IMR-90 (cell line): ENCODE data around the gene TIMM8A. TPM values are rescaled to one million over a fixed set of nuclear protein-coding genes. Genes with fewer than 3 reads are reported as not detected.

Experiments used
- ATAC-seq: fragments of 200-7000 bp; cut with Tn5 transposase; 2 replicates; pipeline ENCODE4 v1.9.1; 2020; ENCODE audit warnings: low read depth, mild to moderate bottlenecking, moderate library complexity
- BruUV-seq: library from RNA; stranded (reverse); fragments of 400-500 nt; replicated peaks from 2 replicates; lab custom pipeline; 2021; lab: Mats Ljungman, UMichigan
- CTCF ChIA-PET: fragments of 300-600 bp; formaldehyde crosslinking; extraction: SDS; loops from one replicate; lab custom pipeline; 2021; ENCODE audit warnings: antibody characterized with exemption; lab: Yijun Ruan, JAX
- POLR2A ChIA-PET: fragments of 300-600 bp; sonication (Branson Sonifier 250); formaldehyde crosslinking; loops from one replicate; lab custom pipeline; 2022; ENCODE audit warnings: antibody characterized with exemption; ENCODE audit not compliant: unreplicated experiment; lab: Charles Lee
- DNase-seq: peaks from one replicate; pipeline ENCODE4 v3.0.0; 2013
- H2AFZ ChIP-seq: replicated peaks from 2 replicates; pipeline ENCODE3; 2013; ENCODE audit warnings: low read length, mild to moderate bottlenecking; ENCODE audit not compliant: poor library complexity
- H2AK5ac ChIP-seq: 2 replicates; pipeline ENCODE4 v1.6.1; 2013; ENCODE audit warnings: low read depth, low read length, inconsistent platforms
- H2AK9ac ChIP-seq: replicated peaks from 2 replicates; pipeline ENCODE3; 2013; ENCODE audit warnings: mild to moderate bottlenecking, low read depth, low read length, moderate library complexity; ENCODE audit not compliant: poor library complexity
- H2BK120ac ChIP-seq: 2 replicates; pipeline ENCODE4 v1.6.1; 2013; ENCODE audit warnings: low read depth, low read length, inconsistent platforms
- H2BK15ac ChIP-seq: 3 replicates; pipeline ENCODE4 v1.6.1; 2013; ENCODE audit warnings: low read depth, low read length, inconsistent platforms
- H2BK20ac ChIP-seq: 2 replicates; pipeline ENCODE4 v1.6.1; 2013; ENCODE audit warnings: low read depth, mild to moderate bottlenecking, inconsistent platforms, low read length, moderate library complexity
- H2BK5ac ChIP-seq: 2 replicates; pipeline ENCODE4 v1.6.1; 2013; ENCODE audit warnings: mild to moderate bottlenecking, low read depth, low read length, inconsistent platforms; ENCODE audit not compliant: poor library complexity, severe bottlenecking
- H3K14ac ChIP-seq: replicated peaks from 2 replicates; pipeline ENCODE4 v1.6.1; 2013; ENCODE audit warnings: low read depth, low read length, inconsistent platforms
- H3K18ac ChIP-seq: 2 replicates; pipeline ENCODE4 v1.6.1; 2013; ENCODE audit warnings: low read depth, low read length, control low read depth
- H3K23ac ChIP-seq: 2 replicates; pipeline ENCODE4 v1.6.1; 2013; ENCODE audit warnings: low read depth, low read length, inconsistent platforms
- H3K27ac ChIP-seq: 2 replicates; pipeline ENCODE4 v1.5.1; 2013; ENCODE audit warnings: mild to moderate bottlenecking, control low read depth, low read length; ENCODE audit not compliant: insufficient read depth
- H3K27me3 ChIP-seq: 2 replicates; pipeline ENCODE4 v1.6.1; 2013; ENCODE audit warnings: low read length; ENCODE audit not compliant: control insufficient read depth, insufficient read depth
- H3K36me3 ChIP-seq: 2 replicates; pipeline ENCODE4 v1.6.1; 2013; ENCODE audit warnings: low read length, mixed read lengths; ENCODE audit not compliant: control insufficient read depth, insufficient read depth
- H3K4ac ChIP-seq: 2 replicates; pipeline ENCODE4 v1.6.1; 2013; ENCODE audit warnings: low read depth, low read length, inconsistent platforms
- H3K4me1 ChIP-seq: 2 replicates; pipeline ENCODE4 v1.6.1; 2013; ENCODE audit warnings: low read length, mixed read lengths; ENCODE audit not compliant: control insufficient read depth, insufficient read depth
- H3K4me2 ChIP-seq: 2 replicates; pipeline ENCODE4 v1.6.1; 2013; ENCODE audit warnings: low read depth, mild to moderate bottlenecking, control low read depth, low read length, moderate library complexity
- H3K4me3 ChIP-seq: 2 replicates; pipeline ENCODE4 v1.5.1; 2013; ENCODE audit warnings: low read depth, mild to moderate bottlenecking, control low read depth, low read length, moderate library complexity; ENCODE audit not compliant: insufficient read depth
- H3K56ac ChIP-seq: 2 replicates; pipeline ENCODE4 v1.6.1; 2013; ENCODE audit warnings: low read length, inconsistent platforms; ENCODE audit not compliant: insufficient read depth; ENCODE audit errors: extremely low read depth
- H3K79me1 ChIP-seq, 2 experiments: 2 replicates each; pipeline ENCODE4 v1.6.1; 2013; ENCODE audit warnings: low read length in 2 of 2, inconsistent platforms in 1 of 2, low read depth in 1 of 2
- H3K9ac ChIP-seq: 2 replicates; pipeline ENCODE4 v1.6.1; 2013; ENCODE audit warnings: low read depth, low read length, control low read depth
- H3K9me1 ChIP-seq: 2 replicates; pipeline ENCODE4 v1.6.1; 2013; ENCODE audit warnings: low read length, inconsistent platforms; ENCODE audit not compliant: insufficient read depth
- H3K9me3 ChIP-seq: 2 replicates; pipeline ENCODE4 v1.6.1; 2013; ENCODE audit warnings: low read length; ENCODE audit not compliant: control insufficient read depth, insufficient read depth
- H4K20me1 ChIP-seq: 2 replicates; pipeline ENCODE4 v1.6.1; 2013; ENCODE audit warnings: low read length, inconsistent platforms; ENCODE audit not compliant: insufficient read depth
- H4K5ac ChIP-seq: 2 replicates; pipeline ENCODE4 v1.6.1; 2013; ENCODE audit warnings: mild to moderate bottlenecking, low read depth, low read length, control low read depth
- H4K8ac ChIP-seq, 2 experiments: 2 replicates each; pipeline ENCODE4 v1.6.1; 2013; ENCODE audit warnings: low read depth in 2 of 2, low read length in 2 of 2, control low read depth in 1 of 2, inconsistent platforms in 1 of 2
- H4K91ac ChIP-seq: 2 replicates; pipeline ENCODE4 v1.6.1; 2013; ENCODE audit warnings: low read depth, low read length, inconsistent platforms; ENCODE audit not compliant: insufficient read depth
- BHLHE40 ChIP-seq: fragments of 150-350 bp; IDR thresholded peaks from 2 replicates; pipeline ENCODE4 v1.6.1; 2016; ENCODE audit warnings: mild to moderate bottlenecking, low read depth, low read length
- CTCF ChIP-seq: conservative IDR thresholded peaks from 2 replicates; pipeline ENCODE4 v1.5.1; 2012; ENCODE audit warnings: mild to moderate bottlenecking, low read depth, low read length, improper control_type of control experiment
- ELK1 ChIP-seq: fragments of 150-350 bp; IDR thresholded peaks from 2 replicates; pipeline ENCODE4 v1.6.1; 2016; ENCODE audit warnings: low read depth, mild to moderate bottlenecking, low read length, moderate library complexity, borderline replicate concordance
- MAZ ChIP-seq: IDR thresholded peaks from 2 replicates; pipeline ENCODE4 v1.6.1; 2012; ENCODE audit warnings: low read depth, mild to moderate bottlenecking, low read length, improper control_type of control experiment, moderate library complexity, borderline replicate concordance
- RFX5 ChIP-seq: IDR thresholded peaks from 2 replicates; pipeline ENCODE4 v1.8.0; 2012; ENCODE audit warnings: low read depth, mild to moderate bottlenecking, low read length, moderate library complexity
- SMC3 ChIP-seq: fragments of 150-350 bp; IDR thresholded peaks from 2 replicates; pipeline ENCODE4 v1.6.1; 2016; ENCODE audit warnings: low read depth, mild to moderate bottlenecking, antibody characterized with exemption, low read length, moderate library complexity
- USF2 ChIP-seq: fragments of 150-350 bp; IDR thresholded peaks from 2 replicates; pipeline ENCODE4 v1.6.1; 2017; ENCODE audit warnings: mild to moderate bottlenecking, antibody characterized with exemption, low read length, low read depth
- WGBS, 2 experiments: methylation state at CpG; one replicate each; pipeline versions ENCODE4 v1.1.5 to v1.1.7; 2013; ENCODE audit warnings: missing lambda C conversion rate in 2 of 2; ENCODE audit not compliant: insufficient read length in 1 of 2; ENCODE audit errors: extremely low coverage in 2 of 2; 5-methylcytosine and 5-hydroxymethylcytosine counted together
- dilution Hi-C: fragments of 300-500 bp; cut with HindIII; formaldehyde crosslinking; loops from one replicate; pipeline ENCODE4 v1.14.3; 2018; ENCODE audit warnings: low sequenced_read_pairs; ENCODE audit not compliant: unreplicated experiment
- in situ Hi-C: fragments of 300-500 bp; cut with MboI; formaldehyde crosslinking; loops from 3 replicates; pipeline ENCODE4 v1.14.3; 2019; ENCODE audit warnings: low sequenced_read_pairs, inconsistent platforms, mixed read lengths
- intact Hi-C: fragments of 100-400 bp; cut with micrococcal nuclease; formaldehyde crosslinking; loops from 2 replicates; pipeline ENCODE4 v1.10.0; 2022
- polyA plus RNA-seq, 3 experiments: library from polyadenylated mRNA; depleted of rRNA; stranded (reverse); fragments of >200 nt; gene quantifications; 2 replicates each; pipeline ENCODE4 v1.2.3, GENCODE V29; 2012; ENCODE audit warnings: low replicate concordance in 1 of 3
- total RNA-seq: library from RNA; depleted of rRNA; stranded (reverse); fragments of >200 nt; gene quantifications from 2 replicates; pipeline ENCODE4 v1.2.3, GENCODE V29; 2012

TIMM8A gene
- total and polyA plus RNA-seq, 2 of the 4 experiments (the other 2 are of a cell fraction): 2.2 to 11.6 TPM

GRCh38 chrX:101303790-101304189 lies 44.8 kb downstream of the TIMM8A start:
- no peak for ATAC-seq
- Histone ChIP-seq H3K18ac (no peak overlapping the region), H2BK15ac (no peak overlapping the region), H3K9me3 (no peaks in the 10 kb centered on the region), H3K4ac (no peak overlapping the region), H4K5ac (no peak overlapping the region), H3K4me1 (no peaks in the 10 kb centered on the region), H2BK5ac (no peak overlapping the region), H3K14ac (no peak overlapping the region), H4K20me1 (no peaks in the 10 kb centered on the region), H3K4me3 (no peak overlapping the region), H2AK5ac (no peak overlapping the region), H3K4me2 (no peak overlapping the region), H3K23ac (no peak overlapping the region), H4K8ac (no peak overlapping the region), H2AK9ac (no peak overlapping the region), H3K27ac (no peak overlapping the region), H3K79me1 (no peaks in the 10 kb centered on the region), H3K9me1 (no peaks in the 10 kb centered on the region), H2BK120ac (no peak overlapping the region), H3K56ac (no peak overlapping the region), H4K91ac (no peak overlapping the region), H3K9ac (no peak overlapping the region), H2AFZ (no peak overlapping the region), H3K36me3 (no peaks in the 10 kb centered on the region), H2BK20ac (no peak overlapping the region), H3K27me3 (peaks cover 2% of the 10 kb centered on the region; the same call in 1 of the 2 replicates)
- ChIA-PET CTCF (no interaction called here), POLR2A (no interaction called here)
- intact Hi-C loops (no loop called here), in situ Hi-C loops (no loop called here), dilution Hi-C loops (no loop called here)
- no peak for DNase-seq
- TF ChIP-seq BHLHE40 (no peak), ELK1 (no peak), USF2 (no peak), CTCF (no peak), MAZ (no peak), RFX5 (no peak), SMC3 (no peak)
- no CpG with 5 or more reads among the region's 1 CpG for WGBS, 2 experiments
- BruUV-seq: no TSS peak
